Measurements from ENCODE around the gene RAPGEF2.
"Not testable (repeated sequence)": the region's sequence is repeated elsewhere in the genome, so short reads cannot be mapped to it uniquely, and the experiment has no call there.

The RAPGEF2 gene

DNA sequence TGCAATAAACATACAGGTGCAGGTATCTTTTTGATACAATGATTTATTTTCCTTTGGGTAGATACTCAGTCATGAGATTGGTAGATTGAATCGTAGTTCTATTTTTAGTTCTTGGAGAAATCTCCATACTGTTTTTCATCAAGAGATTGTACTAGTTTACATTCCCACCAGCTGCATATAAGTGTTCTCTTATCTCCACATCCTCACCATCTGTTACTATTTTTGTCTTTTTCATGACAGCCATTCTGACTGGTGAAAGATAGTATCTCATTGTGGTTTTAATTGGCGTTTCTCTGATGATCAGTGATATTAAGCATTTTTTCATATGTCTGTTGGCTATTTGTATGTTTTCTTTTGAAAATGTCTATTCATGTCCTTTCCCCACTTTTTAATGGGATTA is 202.2 kb downstream of the RAPGEF2 start:
- H3K4me3 ChIP-seq (ENCODE audit: low read depth, low read length): no peak overlapping the region
- TF ChIP-seq, protein P1, sequence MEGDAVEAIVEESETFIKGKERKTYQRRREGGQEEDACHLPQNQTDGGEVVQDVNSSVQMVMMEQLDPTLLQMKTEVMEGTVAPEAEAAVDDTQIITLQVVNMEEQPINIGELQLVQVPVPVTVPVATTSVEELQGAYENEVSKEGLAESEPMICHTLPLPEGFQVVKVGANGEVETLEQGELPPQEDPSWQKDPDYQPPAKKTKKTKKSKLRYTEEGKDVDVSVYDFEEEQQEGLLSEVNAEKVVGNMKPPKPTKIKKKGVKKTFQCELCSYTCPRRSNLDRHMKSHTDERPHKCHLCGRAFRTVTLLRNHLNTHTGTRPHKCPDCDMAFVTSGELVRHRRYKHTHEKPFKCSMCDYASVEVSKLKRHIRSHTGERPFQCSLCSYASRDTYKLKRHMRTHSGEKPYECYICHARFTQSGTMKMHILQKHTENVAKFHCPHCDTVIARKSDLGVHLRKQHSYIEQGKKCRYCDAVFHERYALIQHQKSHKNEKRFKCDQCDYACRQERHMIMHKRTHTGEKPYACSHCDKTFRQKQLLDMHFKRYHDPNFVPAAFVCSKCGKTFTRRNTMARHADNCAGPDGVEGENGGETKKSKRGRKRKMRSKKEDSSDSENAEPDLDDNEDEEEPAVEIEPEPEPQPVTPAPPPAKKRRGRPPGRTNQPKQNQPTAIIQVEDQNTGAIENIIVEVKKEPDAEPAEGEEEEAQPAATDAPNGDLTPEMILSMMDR (conservative IDR thresholded peaks at IDR 0.05; ENCODE audit: low read depth, low read length): no peak
- no peak for DNase-seq (ENCODE audit: low read depth)

- H3K4me3 ChIP-seq (ENCODE audit: low read depth, low read length): no peak overlapping the region
- TF ChIP-seq, protein P1 (conservative IDR thresholded peaks at IDR 0.05; ENCODE audit: low read depth, low read length): no peak
- no peak for DNase-seq (ENCODE audit: low read depth)
Observed at GRCh38 chr4:159307929-159308328, 205.1 kb downstream of the RAPGEF2 start.

- peak; percentile 35 for DNase-seq (ENCODE audit: low read depth)
- TF ChIP-seq, protein P1 (conservative IDR thresholded peaks at IDR 0.05; ENCODE audit: low read depth, low read length): no peak
- H3K4me3 ChIP-seq (ENCODE audit: low read depth, low read length): no peak overlapping the region
Observed at GRCh38 chr4:159308566-159309340, 205.9 kb downstream of the RAPGEF2 start.

DNA sequence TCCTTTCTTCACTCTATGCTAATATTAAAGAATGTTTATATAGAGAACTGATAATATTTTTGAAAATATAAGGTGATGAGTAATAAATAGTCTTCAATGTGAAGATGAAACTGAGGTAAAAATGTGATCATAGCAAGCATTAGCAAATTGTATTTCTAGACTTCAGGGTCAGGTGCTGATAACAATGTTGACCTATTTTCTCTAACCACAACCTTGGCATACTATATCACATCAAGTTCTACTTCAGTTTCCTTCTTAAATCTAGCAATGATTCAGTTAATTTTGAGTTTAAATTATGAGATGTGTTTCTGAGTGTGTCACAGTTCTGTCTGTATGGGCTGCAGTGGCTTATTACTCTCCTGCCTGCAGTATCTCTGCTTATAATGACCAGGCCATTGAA is 209.4 kb downstream of the RAPGEF2 start:
- no peak for DNase-seq (ENCODE audit: low read depth)
- TF ChIP-seq, protein P1 (conservative IDR thresholded peaks at IDR 0.05; ENCODE audit: low read depth, low read length): no peak
- no peak overlapping the region for H3K4me3 ChIP-seq (ENCODE audit: low read depth, low read length)

- TF ChIP-seq, protein P1 (conservative IDR thresholded peaks at IDR 0.05; ENCODE audit: low read depth, low read length): peak; percentile 46
- peak; percentile 30 for DNase-seq (ENCODE audit: low read depth)
- not testable (repeated sequence) for H3K4me3 ChIP-seq (ENCODE audit: low read depth, low read length)
Observed at GRCh38 chr4:159315879-159316278, 213.0 kb downstream of the RAPGEF2 start.

DNA sequence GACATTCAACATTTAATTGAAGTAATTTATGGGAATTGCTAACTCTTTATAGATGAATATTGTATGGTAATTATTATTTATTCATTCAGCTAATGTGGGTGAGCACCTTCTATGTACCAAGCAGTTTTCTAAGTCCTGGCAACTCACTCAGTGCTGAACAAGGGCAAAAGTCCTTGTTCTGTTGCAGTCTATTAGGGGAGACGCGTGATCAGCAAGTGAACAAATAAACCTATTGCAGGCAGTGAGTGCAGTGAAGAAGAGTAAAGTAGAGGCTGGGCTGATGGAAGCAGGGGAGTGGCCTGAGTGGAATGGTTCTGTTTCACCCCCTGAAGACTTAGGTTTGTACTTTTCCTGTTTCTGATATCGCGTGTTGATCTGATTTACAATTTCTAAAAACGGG is 214.3 kb downstream of the RAPGEF2 start:
- TF ChIP-seq, protein P1 (conservative IDR thresholded peaks at IDR 0.05; ENCODE audit: low read depth, low read length): no peak
- no peak overlapping the region for H3K4me3 ChIP-seq (ENCODE audit: low read depth, low read length)
- no peak for DNase-seq (ENCODE audit: low read depth)

- DNase-seq (ENCODE audit: low read depth): no peak
Observed at GRCh38 chr4:159319027-159319426, 216.1 kb downstream of the RAPGEF2 start.

More at GRCh38 chr4:159319027-159319426, 216.1 kb downstream of the RAPGEF2 start:
- TF ChIP-seq, protein P1 (conservative IDR thresholded peaks at IDR 0.05; ENCODE audit: low read depth, low read length): no peak
- no peak overlapping the region for H3K4me3 ChIP-seq (ENCODE audit: low read depth, low read length)
